ENCODE measurements around the gene SYNPO2L. TPM values are rescaled to one million over a fixed set of nuclear protein-coding genes. Genes with fewer than 3 reads are reported as not detected.

The SYNPO2L gene
- total RNA-seq, 1 donor from 2014 or later, result 1.2 TPM

- H3K27ac Mint-ChIP-seq (ENCODE audit: unreplicated experiment), result peak overlapping the region; percentile 84
- H3K36me3 Mint-ChIP-seq (ENCODE audit: low read depth, unreplicated experiment), result no peaks in the 10 kb centered on the region
- H4K20me1 ChIP-seq (ENCODE audit: insufficient read depth, low read length), result no peaks in the 10 kb centered on the region
- no peaks in the 10 kb centered on the region for H3K9me3 ChIP-seq (ENCODE audit: insufficient read depth, low read depth, low read length)
- no peak for TF ChIP-seq EZH2 (IDR thresholded peaks at IDR 0.05; ENCODE audit: insufficient read depth, low read length)
- no peak for TF ChIP-seq CTCF (IDR thresholded peaks at IDR 0.05; ENCODE audit: insufficient read depth, low read depth, low read length)
- H3K4me1 Mint-ChIP-seq (ENCODE audit: low read depth, unreplicated experiment), result peaks cover 34% of the 10 kb centered on the region
- H3K79me2 ChIP-seq (ENCODE audit: insufficient read depth, low read length), result no peaks in the 10 kb centered on the region
- H3K9me3 Mint-ChIP-seq (ENCODE audit: unreplicated experiment), result no peaks in the 10 kb centered on the region
- no peak overlapping the region for H3K4me3 Mint-ChIP-seq (ENCODE audit: unreplicated experiment)
- DNase-seq (ENCODE audit: low read depth), result no peak
- H3K36me3 ChIP-seq (ENCODE audit: insufficient read depth, low read length), result no peaks in the 10 kb centered on the region
- peaks cover 19% of the 10 kb centered on the region for H3K4me1 ChIP-seq (ENCODE audit: insufficient read depth, low read length)
- FAIRE-seq, result no peak
- H3K4me3 ChIP-seq (ENCODE audit: insufficient read depth, low read depth, low read length), result no peak overlapping the region
- H3K27ac ChIP-seq (ENCODE audit: low read depth, low read length), result no peak overlapping the region
- no peak overlapping the region for H3K9ac ChIP-seq (ENCODE audit: low read length)
- no peak overlapping the region for H3K4me2 ChIP-seq (ENCODE audit: low read length)
- H3K27me3 Mint-ChIP-seq (ENCODE audit: low read depth, unreplicated experiment), result no peaks in the 10 kb centered on the region
- no peaks in the 10 kb centered on the region for H3K27me3 ChIP-seq (ENCODE audit: insufficient read depth, low read length)
- H2AFZ ChIP-seq (ENCODE audit: low read depth, low read length), result no peak overlapping the region
Observed at GRCh38 chr10:73655257-73655989, 406 bp downstream of the SYNPO2L start.

- H3K9ac ChIP-seq (ENCODE audit: low read length), result no peak overlapping the region
- no peaks in the 10 kb centered on the region for H3K9me3 ChIP-seq (ENCODE audit: insufficient read depth, low read depth, low read length)
- no peaks in the 10 kb centered on the region for H3K9me3 Mint-ChIP-seq (ENCODE audit: unreplicated experiment)
- no peaks in the 10 kb centered on the region for H3K27me3 ChIP-seq (ENCODE audit: insufficient read depth, low read length)
- H3K36me3 Mint-ChIP-seq (ENCODE audit: low read depth, unreplicated experiment), result no peaks in the 10 kb centered on the region
- H3K4me3 ChIP-seq (ENCODE audit: insufficient read depth, low read depth, low read length), result no peak overlapping the region
- H3K27ac ChIP-seq (ENCODE audit: low read depth, low read length), result no peak overlapping the region
- no peak for TF ChIP-seq CTCF (IDR thresholded peaks at IDR 0.05; ENCODE audit: insufficient read depth, low read depth, low read length)
- TF ChIP-seq EZH2 (IDR thresholded peaks at IDR 0.05; ENCODE audit: insufficient read depth, low read length), result no peak
- peaks cover 45% of the 10 kb centered on the region for H3K4me1 Mint-ChIP-seq (ENCODE audit: low read depth, unreplicated experiment)
- DNase-seq (ENCODE audit: low read depth) (no peak), FAIRE-seq (no peak)
- H4K20me1 ChIP-seq (ENCODE audit: insufficient read depth, low read length), result no peaks in the 10 kb centered on the region
- H3K27ac Mint-ChIP-seq (ENCODE audit: unreplicated experiment), result no peak overlapping the region
- H2AFZ ChIP-seq (ENCODE audit: low read depth, low read length), result no peak overlapping the region
- no peaks in the 10 kb centered on the region for H3K36me3 ChIP-seq (ENCODE audit: insufficient read depth, low read length)
- H3K79me2 ChIP-seq (ENCODE audit: insufficient read depth, low read length), result no peaks in the 10 kb centered on the region
- H3K4me2 ChIP-seq (ENCODE audit: low read length), result no peak overlapping the region
- peak overlapping the region; percentile 42 for H3K4me3 Mint-ChIP-seq (ENCODE audit: unreplicated experiment)
- no peaks in the 10 kb centered on the region for H3K27me3 Mint-ChIP-seq (ENCODE audit: low read depth, unreplicated experiment)
- peaks cover 36% of the 10 kb centered on the region for H3K4me1 ChIP-seq (ENCODE audit: insufficient read depth, low read length)
Observed at GRCh38 chr10:73653701-73654100, 2.1 kb downstream of the SYNPO2L start.

GRCh38 chr10:73653195-73653594, 2.6 kb downstream of the SYNPO2L start:
- no peaks in the 10 kb centered on the region for H3K79me2 ChIP-seq (ENCODE audit: insufficient read depth, low read length)
- no peaks in the 10 kb centered on the region for H3K36me3 ChIP-seq (ENCODE audit: insufficient read depth, low read length)
- TF ChIP-seq EZH2 (IDR thresholded peaks at IDR 0.05; ENCODE audit: insufficient read depth, low read length) (no peak), CTCF (IDR thresholded peaks at IDR 0.05; ENCODE audit: insufficient read depth, low read depth, low read length) (no peak)
- no peak overlapping the region for H3K27ac ChIP-seq (ENCODE audit: low read depth, low read length)
- peaks cover 40% of the 10 kb centered on the region for H3K4me1 ChIP-seq (ENCODE audit: insufficient read depth, low read length)
- H4K20me1 ChIP-seq (ENCODE audit: insufficient read depth, low read length), result no peaks in the 10 kb centered on the region
- H2AFZ ChIP-seq (ENCODE audit: low read depth, low read length), result no peak overlapping the region
- no peak overlapping the region for H3K4me3 ChIP-seq (ENCODE audit: insufficient read depth, low read depth, low read length)
- no peak for DNase-seq (ENCODE audit: low read depth)
- no peaks in the 10 kb centered on the region for H3K9me3 ChIP-seq (ENCODE audit: insufficient read depth, low read depth, low read length)
- peaks cover 47% of the 10 kb centered on the region for H3K4me1 Mint-ChIP-seq (ENCODE audit: low read depth, unreplicated experiment)
- H3K4me3 Mint-ChIP-seq (ENCODE audit: unreplicated experiment), result no peak overlapping the region
- no peaks in the 10 kb centered on the region for H3K36me3 Mint-ChIP-seq (ENCODE audit: low read depth, unreplicated experiment)
- no peaks in the 10 kb centered on the region for H3K27me3 Mint-ChIP-seq (ENCODE audit: low read depth, unreplicated experiment)
- no peaks in the 10 kb centered on the region for H3K27me3 ChIP-seq (ENCODE audit: insufficient read depth, low read length)
- H3K9ac ChIP-seq (ENCODE audit: low read length), result no peak overlapping the region
- no peak overlapping the region for H3K4me2 ChIP-seq (ENCODE audit: low read length)
- no peaks in the 10 kb centered on the region for H3K9me3 Mint-ChIP-seq (ENCODE audit: unreplicated experiment)
- no peak for FAIRE-seq
- H3K27ac Mint-ChIP-seq (ENCODE audit: unreplicated experiment), result no peak overlapping the region

All from astrocyte (in vitro differentiated cells and primary cell).